ENCODE measurements around the gene NMUR2.
A peak's percentile ranks its signal among the peaks of the same experiment; 100 is the strongest.

The NMUR2 gene, protein sequence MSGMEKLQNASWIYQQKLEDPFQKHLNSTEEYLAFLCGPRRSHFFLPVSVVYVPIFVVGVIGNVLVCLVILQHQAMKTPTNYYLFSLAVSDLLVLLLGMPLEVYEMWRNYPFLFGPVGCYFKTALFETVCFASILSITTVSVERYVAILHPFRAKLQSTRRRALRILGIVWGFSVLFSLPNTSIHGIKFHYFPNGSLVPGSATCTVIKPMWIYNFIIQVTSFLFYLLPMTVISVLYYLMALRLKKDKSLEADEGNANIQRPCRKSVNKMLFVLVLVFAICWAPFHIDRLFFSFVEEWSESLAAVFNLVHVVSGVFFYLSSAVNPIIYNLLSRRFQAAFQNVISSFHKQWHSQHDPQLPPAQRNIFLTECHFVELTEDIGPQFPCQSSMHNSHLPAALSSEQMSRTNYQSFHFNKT

DNA sequence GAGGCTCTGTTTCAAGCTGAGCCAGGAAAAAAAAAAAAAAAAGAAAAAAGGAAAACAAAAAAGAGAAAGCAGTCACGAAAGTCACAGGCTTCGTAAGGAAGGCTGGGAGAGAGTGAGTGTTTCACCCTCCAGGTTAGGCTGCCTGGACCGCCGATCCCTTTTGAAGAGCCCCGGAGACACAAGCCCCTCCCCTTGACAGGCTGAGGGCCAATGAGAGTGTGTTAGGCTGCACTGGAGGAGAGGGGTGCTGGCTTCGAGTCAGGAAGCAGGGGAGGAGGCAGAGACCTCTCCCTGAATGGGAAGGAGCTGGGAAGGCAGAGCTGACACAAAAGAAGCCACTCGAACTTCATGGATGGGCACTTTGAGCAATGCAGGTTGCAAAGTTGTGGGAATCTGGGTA is at the start of gene NMUR2:
NMUR2 (minus strand) TSS at position 135 of the 400 bp plus-strand sequence. CDS start 166 bp downstream, outside the sequence.
- DNase-seq, result no peak

DNA sequence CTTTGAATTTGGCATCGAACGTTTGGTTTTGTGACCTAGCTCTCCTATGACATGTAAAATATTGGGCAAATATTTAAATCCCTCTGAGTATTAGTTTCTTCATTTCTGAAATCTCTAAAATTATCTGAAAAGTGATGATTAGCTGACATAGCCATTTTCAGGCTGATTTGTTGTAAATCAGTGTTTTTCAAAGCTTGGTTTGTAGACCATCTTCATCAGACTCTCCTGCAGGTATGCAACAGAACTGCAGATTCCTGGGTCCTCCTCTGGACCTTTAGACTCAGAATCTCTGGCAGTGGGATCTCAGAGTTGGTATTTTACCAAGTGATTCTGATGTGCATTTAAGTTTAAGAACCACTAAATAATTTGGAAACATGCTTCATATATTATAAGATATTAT is 38.9 kb upstream of the NMUR2 start:
- no peak for DNase-seq

DNA sequence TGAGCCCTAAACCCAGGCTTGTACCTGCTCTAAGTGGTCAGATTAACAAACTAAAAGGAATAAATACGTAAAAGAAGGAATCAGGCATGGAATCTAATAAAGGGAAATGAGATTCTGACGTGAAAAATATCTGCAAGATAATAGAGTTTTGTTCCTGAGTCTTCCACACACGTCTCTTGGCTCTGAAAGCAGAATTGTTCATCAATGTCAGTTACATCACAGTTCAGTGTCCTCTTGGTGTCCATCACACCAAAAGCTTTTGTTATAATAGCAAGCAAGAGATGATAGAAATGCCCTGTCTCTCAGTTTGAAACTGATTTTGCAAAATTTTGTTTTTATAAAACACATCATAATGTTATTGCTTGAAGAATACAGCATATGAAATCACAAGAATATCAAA is 34.7 kb upstream of the NMUR2 start:
- no peak for DNase-seq

DNA sequence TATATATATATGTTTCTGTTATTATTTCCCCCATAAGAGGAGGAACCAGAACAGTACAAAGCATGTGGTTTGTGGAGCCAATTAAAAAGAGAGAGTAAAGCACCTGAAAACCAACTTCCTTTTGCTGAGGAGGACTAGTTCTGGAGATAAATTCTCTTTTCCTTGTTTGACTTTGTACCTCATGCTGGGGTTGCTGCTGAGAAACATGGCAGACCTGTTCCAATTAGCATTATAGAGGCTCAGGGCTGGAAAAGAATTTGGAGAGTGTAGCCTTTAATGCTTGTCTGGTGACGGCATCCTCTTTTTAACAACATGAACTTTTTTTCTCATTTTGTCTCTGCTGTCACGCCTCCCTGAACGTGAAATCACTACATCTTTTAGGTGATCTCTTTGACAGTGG is 32.8 kb upstream of the NMUR2 start:
- no peak for DNase-seq

DNA sequence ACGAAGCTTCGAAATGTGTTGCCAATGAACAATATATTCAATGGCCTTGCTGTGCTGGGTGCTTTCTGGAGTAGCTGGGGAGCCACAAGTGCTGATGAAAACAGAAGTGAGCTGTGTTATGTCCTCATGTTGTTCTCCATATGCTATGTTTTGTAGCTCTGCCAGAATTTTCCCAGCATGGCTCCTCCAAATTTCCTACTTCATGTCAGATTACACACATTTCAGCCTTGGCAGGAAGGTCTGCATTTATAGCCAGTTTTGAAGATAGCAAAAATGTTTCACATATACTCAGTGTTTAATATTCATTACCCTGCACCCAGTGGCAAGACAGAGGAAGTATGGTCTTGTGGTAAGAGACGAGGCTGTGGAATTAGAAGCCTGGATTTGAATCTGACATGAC is 22.6 kb upstream of the NMUR2 start:
- DNase-seq, result no peak

DNA sequence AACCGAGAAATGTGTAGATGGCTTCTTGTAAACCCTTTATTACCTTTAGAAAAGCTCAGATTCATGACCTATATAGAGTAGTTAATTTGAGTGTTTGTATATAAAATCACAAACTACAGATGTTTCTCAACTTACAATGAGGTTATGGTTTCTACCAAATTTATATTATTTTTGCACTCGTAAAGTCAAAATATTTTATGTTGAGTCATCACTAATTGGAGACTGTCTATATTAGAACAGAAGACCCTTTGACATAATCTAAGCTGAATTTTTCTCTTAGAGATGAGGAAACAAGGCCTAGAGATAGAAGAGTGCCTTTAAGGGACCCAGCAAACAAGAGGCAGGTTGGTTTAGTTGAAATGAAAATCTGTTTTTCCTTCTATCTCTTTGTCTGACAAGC is 20.0 kb upstream of the NMUR2 start:
- no peak for DNase-seq

DNA sequence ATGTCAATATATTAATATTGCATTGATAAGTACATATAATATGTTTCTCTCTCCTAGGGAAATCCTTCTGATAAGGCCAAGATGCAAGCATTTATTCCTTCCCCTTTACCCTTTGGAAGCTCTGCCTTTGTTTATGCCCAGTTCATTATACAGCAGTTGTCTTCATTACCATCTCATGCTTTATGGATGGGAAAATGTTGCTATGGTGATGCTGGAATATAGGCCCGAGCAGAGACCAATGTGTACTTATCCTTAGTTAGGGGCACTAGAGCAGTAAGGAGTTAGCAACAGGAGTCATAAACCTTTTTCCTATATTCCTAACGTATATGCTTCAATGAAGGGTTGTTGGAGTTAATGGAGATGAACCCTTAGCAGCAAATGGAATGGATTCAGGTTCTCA is 19.4 kb upstream of the NMUR2 start:
- DNase-seq, result no peak

DNA sequence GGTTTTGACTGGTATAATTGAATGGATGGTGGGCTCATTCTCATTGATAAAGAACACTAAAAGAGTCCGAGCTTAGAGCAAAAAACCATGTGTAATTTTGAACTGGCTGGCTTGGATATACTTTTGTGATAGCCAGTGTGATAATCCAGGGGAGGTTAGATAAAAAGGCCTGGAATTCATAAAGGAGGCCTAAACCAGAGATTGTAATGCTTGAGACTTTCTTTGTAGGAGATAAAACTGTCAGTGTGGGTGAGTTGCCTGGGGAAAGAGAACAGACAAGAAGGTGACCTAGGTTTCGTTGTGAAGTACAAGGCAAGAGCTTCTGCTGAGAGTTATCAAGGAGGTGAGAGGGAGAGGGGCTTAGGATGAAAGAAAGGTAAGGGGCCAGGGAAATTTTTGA is 17.0 kb upstream of the NMUR2 start:
- DNase-seq, result no peak

DNA sequence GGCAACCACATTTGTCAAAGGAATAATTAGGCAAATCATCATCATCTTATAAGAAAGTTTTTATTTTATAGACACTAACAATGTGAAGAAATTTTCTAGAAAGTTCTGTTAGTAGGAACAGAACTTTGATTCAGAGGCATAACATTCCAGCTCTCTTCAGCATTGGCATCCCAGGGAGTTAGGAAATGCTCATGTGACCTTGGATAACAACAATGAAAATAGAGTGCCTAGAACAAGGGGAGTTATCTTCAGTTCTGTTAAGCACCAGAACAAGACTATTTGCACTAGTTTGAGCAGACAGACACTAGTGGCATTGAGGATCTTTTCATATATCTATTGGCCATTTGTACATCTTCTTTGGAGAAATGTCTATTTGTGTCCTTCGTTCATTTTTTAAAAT is 7.0 kb upstream of the NMUR2 start:
- DNase-seq, result no peak

DNA sequence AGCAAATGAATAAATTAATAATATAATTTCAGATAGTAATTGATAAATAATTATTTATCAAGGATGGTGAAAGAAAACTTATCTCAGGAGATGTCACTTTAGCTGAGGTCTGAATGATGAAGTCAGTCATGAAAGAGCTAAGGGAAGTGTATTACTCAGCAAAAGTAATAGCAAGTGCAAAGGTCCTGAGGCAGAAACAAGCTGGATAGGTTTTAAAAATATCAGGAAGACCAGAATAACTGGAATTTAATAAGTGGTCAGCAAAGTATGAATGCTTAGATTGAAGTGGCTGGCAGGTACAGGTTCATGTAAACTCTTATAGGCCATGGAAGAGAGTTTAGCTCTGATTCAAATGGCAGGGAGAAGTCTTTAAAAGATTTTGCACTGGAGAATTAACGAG is 1.0 kb upstream of the NMUR2 start:
- no peak for DNase-seq

DNA sequence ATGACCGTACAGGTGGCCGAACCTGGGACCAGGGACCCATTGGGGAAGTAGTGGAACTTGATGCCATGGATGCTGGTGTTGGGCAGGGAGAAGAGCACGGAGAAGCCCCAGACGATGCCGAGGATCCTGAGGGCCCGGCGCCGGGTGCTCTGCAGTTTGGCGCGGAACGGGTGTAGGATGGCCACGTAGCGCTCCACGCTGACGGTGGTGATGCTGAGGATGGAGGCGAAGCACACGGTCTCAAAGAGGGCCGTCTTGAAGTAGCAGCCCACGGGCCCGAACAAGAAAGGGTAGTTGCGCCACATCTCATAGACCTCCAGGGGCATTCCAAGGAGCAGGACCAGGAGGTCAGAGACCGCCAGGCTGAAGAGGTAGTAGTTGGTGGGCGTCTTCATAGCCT is 585 bp downstream of the NMUR2 start:
- DNase-seq, result no peak

DNA sequence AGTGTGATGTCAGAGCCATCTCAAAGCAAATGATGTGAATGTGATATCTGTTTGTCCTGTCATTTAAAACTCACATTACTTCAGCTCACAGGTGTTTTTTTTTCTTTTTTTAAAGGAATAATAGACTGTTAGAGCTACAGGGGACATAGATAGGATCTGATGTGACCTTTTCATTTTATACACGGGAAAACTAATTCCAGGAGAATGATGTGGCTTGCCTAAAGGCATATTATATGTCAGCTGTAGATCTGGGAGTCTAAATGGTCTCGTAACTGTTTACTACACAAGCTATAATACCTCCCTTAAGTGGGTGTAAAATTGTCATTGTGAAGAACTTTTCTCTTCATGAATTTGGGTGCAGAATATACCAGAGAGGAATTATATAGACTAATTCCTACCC is 2.0 kb downstream of the NMUR2 start:
- no peak for DNase-seq

DNA sequence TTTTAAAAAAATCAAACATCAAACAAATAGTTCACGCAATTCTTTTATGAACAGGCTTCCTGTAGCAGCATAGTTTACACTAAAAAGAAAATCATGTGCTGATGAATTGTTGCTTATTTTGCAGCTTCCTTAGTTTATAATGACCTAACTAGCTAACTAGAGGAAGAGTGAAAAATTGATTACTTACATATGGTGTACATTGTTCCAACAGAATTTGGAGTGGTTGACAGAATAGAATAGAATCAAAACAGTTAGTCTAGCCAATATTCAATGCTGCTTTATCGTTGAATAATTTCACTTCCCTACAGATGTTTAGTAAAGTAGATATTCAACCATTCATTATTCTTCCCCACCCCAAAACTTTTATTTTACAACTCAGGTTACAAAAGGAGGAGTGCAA is 4.2 kb downstream of the NMUR2 start:
- DNase-seq, result no peak

DNA sequence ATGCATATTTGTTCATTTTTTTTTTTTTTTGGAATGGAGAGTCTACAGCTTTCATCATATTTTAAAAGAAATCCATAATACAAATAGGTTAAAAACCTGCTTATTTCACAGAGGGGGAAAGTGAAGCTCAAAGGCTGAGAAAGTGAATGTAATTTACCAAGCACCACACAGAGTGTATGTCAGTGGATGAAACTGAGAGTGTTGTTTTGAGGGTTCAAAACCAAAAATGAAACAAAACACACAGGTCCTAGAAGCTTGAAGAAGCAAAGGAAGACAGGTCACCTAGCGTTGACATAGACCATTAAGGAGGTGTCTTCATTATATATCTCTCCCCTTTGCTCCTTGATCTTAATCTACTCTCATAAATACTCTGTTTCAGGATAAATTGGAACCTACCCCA is 7.5 kb downstream of the NMUR2 start:
- DNase-seq, result peak; percentile 0

DNA sequence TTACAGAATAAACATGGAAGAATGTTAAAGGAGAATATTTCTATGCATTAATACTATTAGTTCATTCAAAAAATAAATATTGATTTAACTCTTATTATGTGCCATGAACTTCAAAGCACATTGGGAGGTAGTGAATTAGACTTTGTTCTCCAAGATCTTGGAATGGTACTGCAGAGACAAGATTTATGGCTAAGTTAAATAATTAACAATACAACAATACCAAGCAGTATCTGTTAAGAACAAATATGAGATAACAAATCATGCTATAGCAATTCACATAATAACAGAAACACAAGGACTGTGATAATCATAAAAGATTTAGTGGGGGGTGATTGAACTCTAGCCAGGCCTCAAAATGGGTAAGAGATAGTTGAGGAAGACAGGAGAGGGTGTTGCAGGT is 11.6 kb downstream of the NMUR2 start:
- DNase-seq, result no peak

DNA sequence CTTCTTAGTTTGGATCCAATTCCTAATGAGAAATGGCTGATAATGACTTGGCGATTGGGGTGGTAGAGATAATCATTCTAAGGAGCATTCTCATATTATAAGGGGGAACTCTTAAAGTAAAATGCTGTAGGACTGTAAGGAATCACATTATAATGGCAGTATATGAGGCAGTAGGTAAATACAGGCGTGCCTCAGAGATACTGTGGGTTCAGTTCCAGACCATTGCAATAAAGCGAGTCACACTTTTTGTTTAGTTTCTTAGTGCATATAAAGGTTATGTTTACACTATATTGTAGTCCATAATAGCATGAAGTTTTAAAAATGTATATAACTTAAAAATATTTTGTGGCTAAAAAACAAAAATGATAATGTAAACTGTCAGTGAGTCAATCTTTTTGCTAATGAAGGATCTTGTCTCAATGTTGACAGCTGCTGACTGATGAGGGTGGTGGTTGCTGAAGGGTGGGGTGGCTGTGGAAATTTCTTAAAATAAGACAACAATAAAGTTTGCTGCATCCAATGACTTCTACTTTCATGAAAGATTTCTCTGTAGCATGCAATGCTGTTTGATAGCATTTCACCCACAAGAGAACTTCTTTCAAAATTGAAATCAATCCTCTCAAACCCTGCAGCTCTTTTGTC is 15.8 kb downstream of the NMUR2 start:
- DNase-seq, result no peak

DNA sequence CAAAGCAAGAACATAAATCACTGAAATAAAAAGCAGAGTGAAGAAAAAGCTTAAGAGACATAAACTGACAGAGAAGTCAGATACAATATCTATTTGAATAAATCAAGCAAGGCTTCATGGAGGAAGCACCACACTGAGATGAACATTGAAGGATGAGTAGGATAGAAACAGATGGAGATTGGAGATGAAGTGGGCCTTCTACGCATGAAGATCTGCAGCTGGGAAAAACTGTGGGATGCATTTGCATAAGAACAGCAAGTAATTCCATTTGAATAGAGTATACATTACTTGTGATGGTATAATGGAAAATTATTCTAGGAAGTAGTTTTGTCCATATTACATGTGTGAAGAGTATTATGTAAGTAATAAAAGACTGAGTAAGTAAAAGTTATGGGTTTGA is 16.5 kb downstream of the NMUR2 start:
- no peak for DNase-seq

DNA sequence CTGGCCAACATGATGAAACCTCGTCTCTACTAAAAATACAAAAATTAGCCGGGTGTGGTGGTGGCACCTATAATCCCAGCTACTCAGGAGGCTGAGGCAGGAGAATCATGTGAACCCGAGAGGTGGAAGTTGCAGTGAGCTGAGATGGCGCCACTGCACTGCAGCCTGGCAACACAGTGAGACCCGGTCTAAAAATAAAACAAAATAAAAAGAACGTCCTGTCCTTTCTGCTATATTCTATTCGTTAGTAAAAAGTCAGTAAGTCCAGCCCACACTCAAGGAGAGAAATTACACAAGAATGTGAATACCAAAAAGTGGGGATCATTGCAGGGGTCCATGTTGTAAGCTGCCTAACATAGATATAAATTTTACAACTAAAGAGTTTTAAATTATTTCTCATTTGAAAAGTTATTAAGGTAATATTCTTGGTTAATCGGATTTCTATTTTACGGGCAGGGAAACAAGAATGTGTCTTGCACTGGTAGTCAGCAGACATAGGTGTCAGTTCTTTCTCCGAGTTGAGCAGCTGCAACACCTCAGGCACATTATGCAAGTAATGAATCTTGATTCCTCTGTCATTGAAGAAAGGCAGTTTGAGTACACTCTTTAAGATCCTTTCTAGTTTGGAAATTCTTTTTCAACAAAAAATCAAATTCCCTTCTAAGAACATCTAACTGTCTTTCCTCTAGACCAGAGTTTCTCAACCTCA is 24.5 kb downstream of the NMUR2 start:
- no peak for DNase-seq

DNA sequence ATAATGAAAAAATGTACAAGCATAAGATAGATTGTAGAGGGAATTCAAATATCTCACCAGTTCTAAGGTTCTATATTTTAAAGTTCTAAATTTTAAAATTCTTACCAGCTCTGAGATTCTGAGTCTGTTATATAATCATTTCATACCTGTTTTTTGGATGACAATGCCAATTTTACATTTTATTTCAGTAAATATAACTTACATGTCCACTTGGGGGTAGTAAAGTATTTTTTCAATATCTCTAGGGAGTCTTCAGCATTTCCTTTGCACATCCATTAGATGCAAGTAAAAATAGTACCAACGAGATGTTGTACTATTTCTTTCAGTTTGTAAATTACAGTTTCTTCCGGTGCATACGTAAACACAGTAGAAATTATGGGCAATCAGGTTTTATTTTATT is 25.7 kb downstream of the NMUR2 start:
- DNase-seq, result no peak

DNA sequence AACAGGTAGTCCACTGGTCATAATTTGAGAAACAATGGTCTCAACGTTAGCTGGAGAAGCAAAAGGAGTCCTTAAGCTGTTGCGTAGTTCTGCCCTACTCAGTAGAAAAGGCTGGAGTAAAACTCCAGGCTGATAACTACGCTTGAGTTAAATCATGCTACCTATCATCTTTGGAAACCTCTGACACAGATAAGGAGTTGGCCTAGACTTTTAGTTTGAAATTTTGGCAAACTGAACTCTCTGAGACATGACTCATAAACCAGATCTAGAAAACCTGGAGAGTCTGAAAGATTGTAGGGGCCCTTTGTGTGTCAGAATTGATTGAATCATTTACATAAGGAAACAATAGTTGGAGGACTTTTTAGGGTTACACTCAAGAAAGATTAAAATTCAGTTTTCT is 26.3 kb downstream of the NMUR2 start:
- DNase-seq, result no peak

DNA sequence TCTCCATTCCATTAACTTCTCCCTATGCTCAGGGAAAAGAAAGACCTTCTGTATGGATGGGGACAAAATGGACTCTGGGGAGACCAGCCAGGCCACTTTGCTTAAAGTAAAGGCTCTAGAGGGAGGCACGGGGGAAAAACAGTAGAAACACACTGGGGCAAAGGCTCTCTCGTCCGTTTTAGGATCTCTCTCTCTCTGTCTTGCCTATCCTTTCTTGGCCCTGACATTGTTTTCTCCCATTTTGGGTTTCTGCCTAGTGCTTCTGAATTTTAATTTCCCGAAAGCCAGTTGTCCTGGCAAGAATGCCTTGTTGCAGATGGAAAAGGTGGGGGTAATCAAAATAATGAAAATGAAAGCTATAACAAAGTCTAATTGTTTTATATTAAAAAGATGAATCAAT is 28.2 kb downstream of the NMUR2 start:
- DNase-seq, result no peak

DNA sequence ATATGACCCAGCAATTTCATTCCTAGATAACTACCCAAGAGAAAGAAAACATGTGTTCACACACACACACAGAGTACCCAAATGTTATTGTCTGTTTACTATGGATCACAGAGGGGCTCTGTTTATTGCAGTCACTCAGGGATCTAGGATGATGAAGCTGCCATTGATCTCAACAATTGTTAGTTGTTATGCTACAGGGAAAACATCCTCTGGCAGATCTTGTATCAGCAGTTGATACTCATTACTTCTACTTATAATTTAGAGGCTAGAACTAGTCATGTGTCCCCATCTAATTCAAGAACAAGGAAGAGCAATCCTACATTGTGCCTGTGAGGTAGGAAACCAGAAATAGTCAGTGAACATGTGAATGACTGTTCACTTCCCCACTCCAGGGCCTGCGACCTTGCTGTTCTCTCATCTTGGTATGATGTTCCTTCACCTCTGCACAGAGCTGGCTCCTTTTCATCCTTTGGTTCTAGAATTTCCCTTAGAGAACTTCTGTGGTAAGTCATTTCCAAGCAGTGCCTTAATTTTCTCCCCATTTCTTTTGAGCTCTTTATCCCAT is 30.3 kb downstream of the NMUR2 start:
- no peak for DNase-seq

DNA sequence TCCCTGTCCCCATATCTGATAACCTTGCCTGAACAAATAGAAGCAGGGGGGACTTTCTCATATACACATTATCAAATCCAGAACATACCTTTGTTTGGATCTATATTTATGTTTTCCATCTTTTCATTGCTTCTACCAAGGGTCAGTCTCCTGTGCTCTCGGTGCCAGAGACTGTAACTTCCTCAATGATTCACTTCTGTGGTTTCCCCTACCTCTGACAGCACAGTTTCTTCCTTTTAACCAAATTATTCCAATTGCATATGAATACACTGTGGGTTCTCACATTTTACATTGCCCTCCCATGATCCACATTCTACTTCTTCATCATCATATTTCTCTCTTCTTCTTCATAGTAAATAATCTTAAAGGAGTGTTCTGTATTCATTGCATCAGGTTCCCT is 32.2 kb downstream of the NMUR2 start:
- no peak for DNase-seq

DNA sequence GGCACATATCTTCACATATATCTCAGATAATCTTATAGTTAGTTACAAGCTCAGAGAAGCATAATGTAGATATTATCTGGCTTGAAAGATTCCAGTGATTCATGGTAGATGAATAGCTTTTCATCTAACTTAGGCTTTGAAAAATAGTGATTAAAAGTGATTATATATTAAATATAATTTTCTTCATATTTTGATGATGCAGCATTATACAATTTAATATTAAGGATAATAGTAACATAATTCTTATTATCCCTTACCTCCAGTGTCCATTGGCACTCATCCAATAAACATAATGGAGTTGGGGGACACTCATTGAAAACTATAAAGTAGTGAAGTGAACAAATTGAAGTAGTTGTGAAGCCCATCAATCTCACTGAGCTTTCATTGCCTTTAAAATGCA is 35.8 kb downstream of the NMUR2 start:
- DNase-seq, result no peak

Measured in activated CD4-positive, alpha-beta T cell treated with anti-CD3 and anti-CD28 coated beads, Interleukin-10, Interleukin-2, amounts not matched to agents 100 ng/mL and 50 ng/mL, durations not matched to agents 16 hours and 8 hours (primary cell).